ENCODE data around the gene ZNF771. TPM values are rescaled to one million over a fixed set of nuclear protein-coding genes. Genes with fewer than 3 reads are reported as not detected.

The ZNF771 gene
- total and polyA plus RNA-seq, 2 experiments from 2014 or later = 10.8 to 12.0 TPM

DNA sequence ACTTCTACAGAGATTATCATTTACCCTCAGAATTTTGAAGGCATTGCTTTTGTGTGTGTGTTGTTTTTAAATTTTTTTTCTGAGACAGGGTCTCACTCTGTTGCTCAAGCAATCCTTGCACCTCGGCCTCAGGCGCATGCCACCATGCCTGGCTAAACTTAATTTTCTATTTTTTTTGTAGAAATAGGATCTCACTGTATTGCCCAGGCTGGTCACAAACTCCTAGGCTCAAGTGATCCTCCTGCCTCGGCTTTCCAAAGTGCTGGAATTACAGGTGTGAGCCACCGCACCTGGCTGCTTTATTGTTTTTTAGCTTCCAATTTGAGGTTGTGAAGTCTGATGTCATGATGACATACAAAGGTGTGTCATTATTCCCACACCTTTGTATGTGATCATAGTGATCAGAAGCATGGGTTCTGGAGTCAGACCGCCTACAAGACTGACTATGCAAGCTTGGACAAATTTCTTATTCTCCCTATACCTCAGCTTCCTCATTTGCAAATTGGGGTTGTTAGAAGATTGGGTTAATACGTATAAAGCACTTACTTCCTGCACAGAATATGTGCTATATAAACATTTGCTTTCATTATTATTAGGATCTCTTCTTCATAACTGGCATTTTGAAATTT, 32.4 kb downstream of the ZNF771 start:
- Histone ChIP-seq H3F3A (replicated peaks; ENCODE audit: low read depth) (peaks cover 6% of the 10 kb centered on the region; the same call in 1 of the 2 replicates), H3K27me3 (ENCODE audit: insufficient read depth) (0 out of 2 replicates have a peak, but pooled peaks cover 3% of the 10 kb centered on the region), H2AFZ (no peak overlapping the region), H3K4me1 (ENCODE audit: insufficient read depth) (peaks cover 14% of the 10 kb centered on the region; the same call in 1 of the 2 replicates), H3K9me2 (ENCODE audit: insufficient read depth) (peaks cover 6% of the 10 kb centered on the region), H3K4me3 (no peak overlapping the region), H3K4me2 (no peak overlapping the region), H3K27ac (ENCODE audit: low read depth) (no peak overlapping the region), H3K36me3 (ENCODE audit: insufficient read depth) (no peaks in the 10 kb centered on the region), H3K79me2 (replicated peaks; ENCODE audit: insufficient read depth) (peaks cover 11% of the 10 kb centered on the region), H4K20me1 (replicated peaks; ENCODE audit: insufficient read depth) (peaks cover 8% of the 10 kb centered on the region)
- no peak overlapping the region for H3K4me3 Mint-ChIP-seq
- no peak overlapping the region for H3K27ac Mint-ChIP-seq
- peaks cover 5% of the 10 kb centered on the region for H3K27me3 Mint-ChIP-seq (ENCODE audit: insufficient read depth, low read depth, poor library complexity)
- DNase-seq (ENCODE audit: low spot score) (no peak), ATAC-seq (no peak)
- H3K4me1 Mint-ChIP-seq = peaks cover 19% of the 10 kb centered on the region
- H3K9me3 Mint-ChIP-seq = peaks cover 11% of the 10 kb centered on the region; the same call in 2 of the 3 replicates
- TF ChIP-seq, protein P1, sequence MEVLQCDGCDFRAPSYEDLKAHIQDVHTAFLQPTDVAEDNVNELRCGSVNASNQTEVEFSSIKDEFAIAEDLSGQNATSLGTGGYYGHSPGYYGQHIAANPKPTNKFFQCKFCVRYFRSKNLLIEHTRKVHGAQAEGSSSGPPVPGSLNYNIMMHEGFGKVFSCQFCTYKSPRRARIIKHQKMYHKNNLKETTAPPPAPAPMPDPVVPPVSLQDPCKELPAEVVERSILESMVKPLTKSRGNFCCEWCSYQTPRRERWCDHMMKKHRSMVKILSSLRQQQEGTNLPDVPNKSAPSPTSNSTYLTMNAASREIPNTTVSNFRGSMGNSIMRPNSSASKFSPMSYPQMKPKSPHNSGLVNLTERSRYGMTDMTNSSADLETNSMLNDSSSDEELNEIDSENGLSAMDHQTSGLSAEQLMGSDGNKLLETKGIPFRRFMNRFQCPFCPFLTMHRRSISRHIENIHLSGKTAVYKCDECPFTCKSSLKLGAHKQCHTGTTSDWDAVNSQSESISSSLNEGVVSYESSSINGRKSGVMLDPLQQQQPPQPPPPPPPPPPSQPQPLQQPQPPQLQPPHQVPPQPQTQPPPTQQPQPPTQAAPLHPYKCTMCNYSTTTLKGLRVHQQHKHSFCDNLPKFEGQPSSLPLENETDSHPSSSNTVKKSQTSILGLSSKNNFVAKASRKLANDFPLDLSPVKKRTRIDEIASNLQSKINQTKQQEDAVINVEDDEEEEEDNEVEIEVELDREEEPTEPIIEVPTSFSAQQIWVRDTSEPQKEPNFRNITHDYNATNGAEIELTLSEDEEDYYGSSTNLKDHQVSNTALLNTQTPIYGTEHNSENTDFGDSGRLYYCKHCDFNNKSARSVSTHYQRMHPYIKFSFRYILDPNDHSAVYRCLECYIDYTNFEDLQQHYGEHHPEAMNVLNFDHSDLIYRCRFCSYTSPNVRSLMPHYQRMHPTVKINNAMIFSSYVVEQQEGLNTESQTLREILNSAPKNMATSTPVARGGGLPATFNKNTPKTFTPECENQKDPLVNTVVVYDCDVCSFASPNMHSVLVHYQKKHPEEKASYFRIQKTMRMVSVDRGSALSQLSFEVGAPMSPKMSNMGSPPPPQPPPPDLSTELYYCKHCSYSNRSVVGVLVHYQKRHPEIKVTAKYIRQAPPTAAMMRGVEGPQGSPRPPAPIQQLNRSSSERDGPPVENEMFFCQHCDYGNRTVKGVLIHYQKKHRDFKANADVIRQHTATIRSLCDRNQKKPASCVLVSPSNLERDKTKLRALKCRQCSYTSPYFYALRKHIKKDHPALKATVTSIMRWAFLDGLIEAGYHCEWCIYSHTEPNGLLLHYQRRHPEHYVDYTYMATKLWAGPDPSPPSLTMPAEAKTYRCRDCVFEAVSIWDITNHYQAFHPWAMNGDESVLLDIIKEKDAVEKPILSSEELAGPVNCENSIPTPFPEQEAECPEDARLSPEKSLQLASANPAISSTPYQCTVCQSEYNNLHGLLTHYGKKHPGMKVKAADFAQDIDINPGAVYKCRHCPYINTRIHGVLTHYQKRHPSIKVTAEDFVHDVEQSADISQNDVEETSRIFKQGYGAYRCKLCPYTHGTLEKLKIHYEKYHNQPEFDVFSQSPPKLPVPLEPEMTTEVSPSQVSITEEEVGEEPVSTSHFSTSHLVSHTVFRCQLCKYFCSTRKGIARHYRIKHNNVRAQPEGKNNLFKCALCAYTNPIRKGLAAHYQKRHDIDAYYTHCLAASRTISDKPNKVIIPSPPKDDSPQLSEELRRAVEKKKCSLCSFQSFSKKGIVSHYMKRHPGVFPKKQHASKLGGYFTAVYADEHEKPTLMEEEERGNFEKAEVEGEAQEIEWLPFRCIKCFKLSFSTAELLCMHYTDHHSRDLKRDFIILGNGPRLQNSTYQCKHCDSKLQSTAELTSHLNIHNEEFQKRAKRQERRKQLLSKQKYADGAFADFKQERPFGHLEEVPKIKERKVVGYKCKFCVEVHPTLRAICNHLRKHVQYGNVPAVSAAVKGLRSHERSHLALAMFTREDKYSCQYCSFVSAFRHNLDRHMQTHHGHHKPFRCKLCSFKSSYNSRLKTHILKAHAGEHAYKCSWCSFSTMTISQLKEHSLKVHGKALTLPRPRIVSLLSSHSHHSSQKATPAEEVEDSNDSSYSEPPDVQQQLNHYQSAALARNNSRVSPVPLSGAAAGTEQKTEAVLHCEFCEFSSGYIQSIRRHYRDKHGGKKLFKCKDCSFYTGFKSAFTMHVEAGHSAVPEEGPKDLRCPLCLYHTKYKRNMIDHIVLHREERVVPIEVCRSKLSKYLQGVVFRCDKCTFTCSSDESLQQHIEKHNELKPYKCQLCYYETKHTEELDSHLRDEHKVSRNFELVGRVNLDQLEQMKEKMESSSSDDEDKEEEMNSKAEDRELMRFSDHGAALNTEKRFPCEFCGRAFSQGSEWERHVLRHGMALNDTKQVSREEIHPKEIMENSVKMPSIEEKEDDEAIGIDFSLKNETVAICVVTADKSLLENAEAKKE (CRISPR knock-in tag; IDR thresholded peaks at IDR 0.05) = no peak
- TF ChIP-seq ZNF331 (CRISPR knock-in tag; IDR thresholded peaks at IDR 0.05; ENCODE audit: low read depth) = no peak
- TF ChIP-seq ZNF114 (CRISPR knock-in tag; IDR thresholded peaks at IDR 0.05) = no peak
- no peak for TF ChIP-seq EZH2phosphoT487 (IDR thresholded peaks at IDR 0.05; ENCODE audit: unreplicated experiment)
- no peak for TF ChIP-seq POLR2AphosphoS5 (IDR thresholded peaks at IDR 0.05; ENCODE audit: low read depth)
- no peak for TF ChIP-seq STAT1 (IDR thresholded peaks at IDR 0.05; ENCODE audit: unreplicated experiment)
- TF ChIP-seq EZH2 (IDR thresholded peaks at IDR 0.05; ENCODE audit: low read depth, unreplicated experiment) = no peak
- no peak for TF ChIP-seq NANOG (IDR thresholded peaks at IDR 0.05; ENCODE audit: borderline replicate concordance)
- TF ChIP-seq JUNB (IDR thresholded peaks at IDR 0.05; ENCODE audit: unreplicated experiment) = no peak
- no peak for TF ChIP-seq CREB1 (CRISPR knock-in tag; IDR thresholded peaks at IDR 0.05; ENCODE audit: low read depth)
- TF ChIP-seq, protein P2, sequence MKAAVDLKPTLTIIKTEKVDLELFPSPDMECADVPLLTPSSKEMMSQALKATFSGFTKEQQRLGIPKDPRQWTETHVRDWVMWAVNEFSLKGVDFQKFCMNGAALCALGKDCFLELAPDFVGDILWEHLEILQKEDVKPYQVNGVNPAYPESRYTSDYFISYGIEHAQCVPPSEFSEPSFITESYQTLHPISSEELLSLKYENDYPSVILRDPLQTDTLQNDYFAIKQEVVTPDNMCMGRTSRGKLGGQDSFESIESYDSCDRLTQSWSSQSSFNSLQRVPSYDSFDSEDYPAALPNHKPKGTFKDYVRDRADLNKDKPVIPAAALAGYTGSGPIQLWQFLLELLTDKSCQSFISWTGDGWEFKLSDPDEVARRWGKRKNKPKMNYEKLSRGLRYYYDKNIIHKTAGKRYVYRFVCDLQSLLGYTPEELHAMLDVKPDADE (IDR thresholded peaks at IDR 0.05) = no peak
- TF ChIP-seq, protein P3, sequence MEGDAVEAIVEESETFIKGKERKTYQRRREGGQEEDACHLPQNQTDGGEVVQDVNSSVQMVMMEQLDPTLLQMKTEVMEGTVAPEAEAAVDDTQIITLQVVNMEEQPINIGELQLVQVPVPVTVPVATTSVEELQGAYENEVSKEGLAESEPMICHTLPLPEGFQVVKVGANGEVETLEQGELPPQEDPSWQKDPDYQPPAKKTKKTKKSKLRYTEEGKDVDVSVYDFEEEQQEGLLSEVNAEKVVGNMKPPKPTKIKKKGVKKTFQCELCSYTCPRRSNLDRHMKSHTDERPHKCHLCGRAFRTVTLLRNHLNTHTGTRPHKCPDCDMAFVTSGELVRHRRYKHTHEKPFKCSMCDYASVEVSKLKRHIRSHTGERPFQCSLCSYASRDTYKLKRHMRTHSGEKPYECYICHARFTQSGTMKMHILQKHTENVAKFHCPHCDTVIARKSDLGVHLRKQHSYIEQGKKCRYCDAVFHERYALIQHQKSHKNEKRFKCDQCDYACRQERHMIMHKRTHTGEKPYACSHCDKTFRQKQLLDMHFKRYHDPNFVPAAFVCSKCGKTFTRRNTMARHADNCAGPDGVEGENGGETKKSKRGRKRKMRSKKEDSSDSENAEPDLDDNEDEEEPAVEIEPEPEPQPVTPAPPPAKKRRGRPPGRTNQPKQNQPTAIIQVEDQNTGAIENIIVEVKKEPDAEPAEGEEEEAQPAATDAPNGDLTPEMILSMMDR (conservative IDR thresholded peaks at IDR 0.05; ENCODE audit: low read depth in 2 of 2) = no peak
- TF ChIP-seq, protein P4, sequence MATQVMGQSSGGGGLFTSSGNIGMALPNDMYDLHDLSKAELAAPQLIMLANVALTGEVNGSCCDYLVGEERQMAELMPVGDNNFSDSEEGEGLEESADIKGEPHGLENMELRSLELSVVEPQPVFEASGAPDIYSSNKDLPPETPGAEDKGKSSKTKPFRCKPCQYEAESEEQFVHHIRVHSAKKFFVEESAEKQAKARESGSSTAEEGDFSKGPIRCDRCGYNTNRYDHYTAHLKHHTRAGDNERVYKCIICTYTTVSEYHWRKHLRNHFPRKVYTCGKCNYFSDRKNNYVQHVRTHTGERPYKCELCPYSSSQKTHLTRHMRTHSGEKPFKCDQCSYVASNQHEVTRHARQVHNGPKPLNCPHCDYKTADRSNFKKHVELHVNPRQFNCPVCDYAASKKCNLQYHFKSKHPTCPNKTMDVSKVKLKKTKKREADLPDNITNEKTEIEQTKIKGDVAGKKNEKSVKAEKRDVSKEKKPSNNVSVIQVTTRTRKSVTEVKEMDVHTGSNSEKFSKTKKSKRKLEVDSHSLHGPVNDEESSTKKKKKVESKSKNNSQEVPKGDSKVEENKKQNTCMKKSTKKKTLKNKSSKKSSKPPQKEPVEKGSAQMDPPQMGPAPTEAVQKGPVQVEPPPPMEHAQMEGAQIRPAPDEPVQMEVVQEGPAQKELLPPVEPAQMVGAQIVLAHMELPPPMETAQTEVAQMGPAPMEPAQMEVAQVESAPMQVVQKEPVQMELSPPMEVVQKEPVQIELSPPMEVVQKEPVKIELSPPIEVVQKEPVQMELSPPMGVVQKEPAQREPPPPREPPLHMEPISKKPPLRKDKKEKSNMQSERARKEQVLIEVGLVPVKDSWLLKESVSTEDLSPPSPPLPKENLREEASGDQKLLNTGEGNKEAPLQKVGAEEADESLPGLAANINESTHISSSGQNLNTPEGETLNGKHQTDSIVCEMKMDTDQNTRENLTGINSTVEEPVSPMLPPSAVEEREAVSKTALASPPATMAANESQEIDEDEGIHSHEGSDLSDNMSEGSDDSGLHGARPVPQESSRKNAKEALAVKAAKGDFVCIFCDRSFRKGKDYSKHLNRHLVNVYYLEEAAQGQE (IDR thresholded peaks at IDR 0.05; ENCODE audit: unreplicated experiment) = no peak
- H3K36me3 Mint-ChIP-seq (ENCODE audit: low read depth) = peaks cover 19% of the 10 kb centered on the region
